Activated CD4-positive, alpha-beta T cell treated with anti-CD3 and anti-CD28 coated beads, Interleukin-2, amount 10 ng/mL, durations not matched to agents 7 days and 5 days (primary cell): ENCODE results near the gene IQSEC1. TPM values are rescaled to one million over a fixed set of nuclear protein-coding genes. Genes with fewer than 3 reads are reported as not detected.
A peak's percentile ranks its signal among the peaks of the same experiment; 100 is the strongest.

Experiments used
- CTCF ChIA-PET: fragments of 350-600 bp; sonication (Branson Sonifier 250); formaldehyde crosslinking; loops from one replicate; lab custom pipeline; 2021; ENCODE audit warnings: antibody characterized with exemption; lab: Charles Lee
- POLR2A ChIA-PET: fragments of 350-600 bp; sonication (Branson Sonifier 250); formaldehyde crosslinking; loops from one replicate; lab custom pipeline; 2021; ENCODE audit warnings: antibody characterized with exemption; lab: Charles Lee
- DNase-seq: peaks from one replicate; pipeline ENCODE4 v3.0.0-alpha.2; 2020
- H3K27ac Mint-ChIP-seq: one replicate; pipeline ENCODE4 v1.8.0; 2021; ENCODE audit warnings: mild to moderate bottlenecking, moderate library complexity, mixed read lengths
- H3K27me3 Mint-ChIP-seq: one replicate; pipeline ENCODE4 v1.8.0; 2021; ENCODE audit warnings: mixed read lengths
- H3K36me3 Mint-ChIP-seq: one replicate; pipeline ENCODE4 v1.8.0; 2021; ENCODE audit warnings: low read depth, mixed read lengths
- H3K4me1 Mint-ChIP-seq: one replicate; pipeline ENCODE4 v1.8.0; 2021; ENCODE audit warnings: mixed read lengths
- H3K4me3 Mint-ChIP-seq: one replicate; pipeline ENCODE4 v1.8.0; 2021; ENCODE audit warnings: mild to moderate bottlenecking, moderate library complexity, mixed read lengths
- H3K9me3 Mint-ChIP-seq: one replicate; pipeline ENCODE4 v1.8.0; 2021; ENCODE audit warnings: mixed read lengths
- total RNA-seq, 2 experiments: library from RNA; stranded (reverse); gene quantifications; one replicate each; pipeline ENCODE4 v1.2.3, GENCODE V29; 2021

Gene IQSEC1
- total RNA-seq, 2 experiments from 2014 or later = 58.2 to 70.4 TPM

DNA sequence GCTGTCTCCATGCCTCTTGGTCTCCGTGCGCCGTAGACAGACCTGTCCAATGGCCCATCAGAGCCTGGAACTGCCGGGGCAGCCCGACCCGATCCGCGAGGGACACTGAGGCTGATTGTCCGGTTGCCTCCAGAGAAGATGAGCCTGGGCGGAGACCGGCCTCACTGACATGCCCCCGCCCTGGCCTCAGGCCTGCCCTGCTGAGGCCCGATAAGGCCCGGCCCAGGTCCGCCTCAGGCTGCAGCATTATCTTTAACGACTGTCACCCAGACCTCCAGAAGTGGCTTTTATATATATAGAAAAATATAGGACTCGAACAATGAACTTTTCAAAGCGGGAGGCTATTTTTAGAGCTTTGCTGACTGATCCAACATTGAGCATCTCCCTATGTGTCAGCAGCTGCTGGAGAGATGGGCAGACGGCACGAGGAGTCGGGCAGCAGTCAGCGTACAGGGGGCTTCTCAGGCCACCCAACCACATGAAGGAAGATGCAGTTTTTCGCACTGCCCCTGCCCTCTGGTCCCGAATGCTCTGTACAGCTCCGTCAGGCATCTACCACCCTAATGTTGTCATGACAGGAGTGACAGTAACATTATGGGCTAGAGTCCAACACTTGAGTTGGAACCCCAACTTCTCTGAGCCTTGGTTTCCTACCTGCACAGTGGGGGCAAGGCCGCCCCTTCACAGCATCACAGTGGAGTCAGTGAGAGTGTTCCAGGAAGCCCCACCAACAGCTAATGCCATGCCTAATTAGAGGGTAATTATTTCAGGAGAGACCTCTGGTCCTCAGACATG, 119.8 kb downstream of the IQSEC1 start:
- no peak overlapping the region for H3K27ac Mint-ChIP-seq
- ChIA-PET POLR2A (no interaction called here), CTCF (interaction anchor here (1.4 kb wide), 1 partner anchor 11 kb away, joined by 3 read pairs; no protein-coding TSS in a partner anchor)
- no peaks in the 10 kb centered on the region for H3K9me3 Mint-ChIP-seq
- no peaks in the 10 kb centered on the region for H3K27me3 Mint-ChIP-seq
- H3K4me1 Mint-ChIP-seq = peaks cover 44% of the 10 kb centered on the region
- no peak overlapping the region for H3K4me3 Mint-ChIP-seq
- DNase-seq = no peak
- H3K36me3 Mint-ChIP-seq = peaks cover 2% of the 10 kb centered on the region

DNA sequence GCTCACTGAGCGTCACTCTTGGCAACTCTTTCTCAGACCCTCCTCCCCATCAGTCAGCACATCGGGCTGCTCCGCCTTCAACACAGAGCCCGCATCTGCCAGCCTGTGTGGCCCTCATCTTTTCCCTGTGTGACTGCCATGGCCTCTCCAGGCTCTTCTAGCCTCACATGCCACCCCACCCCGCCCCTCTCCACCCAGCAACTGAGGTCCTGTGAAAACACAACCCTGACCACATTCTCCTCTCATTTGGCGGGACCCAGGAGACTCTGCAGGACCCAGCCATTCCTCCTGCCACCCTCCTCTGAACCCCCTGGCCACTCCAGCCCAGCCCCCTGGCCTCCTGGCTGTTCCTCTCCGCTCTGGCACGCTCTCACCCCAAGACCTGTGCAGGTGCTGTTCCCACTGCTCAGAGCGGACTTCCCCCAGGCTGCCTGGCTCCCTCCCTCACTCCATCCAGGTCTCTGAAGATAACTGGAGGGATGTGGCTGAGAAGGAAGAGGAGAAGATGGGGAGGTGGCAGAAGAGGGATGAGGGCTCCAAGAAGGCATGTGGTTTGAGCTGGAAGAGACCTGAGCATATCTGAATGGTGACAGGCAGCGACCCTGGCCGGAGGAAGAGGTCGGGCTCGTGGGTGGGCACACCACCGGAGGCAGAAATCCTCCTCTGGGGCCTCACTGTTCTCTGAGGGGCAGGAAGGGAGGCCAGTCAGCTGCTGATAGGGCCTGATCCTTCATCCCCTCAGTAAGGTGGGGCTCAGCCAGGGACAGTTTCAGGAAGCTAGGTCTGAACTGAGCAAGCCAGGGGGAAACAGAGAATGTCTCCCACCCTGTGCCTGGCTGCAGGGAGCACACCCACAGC, 120.7 kb downstream of the IQSEC1 start:
- no peak for DNase-seq
- ChIA-PET CTCF (no interaction called here), POLR2A (no interaction called here)
- H3K9me3 Mint-ChIP-seq = no peaks in the 10 kb centered on the region
- H3K36me3 Mint-ChIP-seq = peaks cover 2% of the 10 kb centered on the region
- H3K27me3 Mint-ChIP-seq = no peaks in the 10 kb centered on the region
- peak overlapping the region; percentile 54 for H3K27ac Mint-ChIP-seq
- peaks cover 48% of the 10 kb centered on the region for H3K4me1 Mint-ChIP-seq
- H3K4me3 Mint-ChIP-seq = no peak overlapping the region

DNA sequence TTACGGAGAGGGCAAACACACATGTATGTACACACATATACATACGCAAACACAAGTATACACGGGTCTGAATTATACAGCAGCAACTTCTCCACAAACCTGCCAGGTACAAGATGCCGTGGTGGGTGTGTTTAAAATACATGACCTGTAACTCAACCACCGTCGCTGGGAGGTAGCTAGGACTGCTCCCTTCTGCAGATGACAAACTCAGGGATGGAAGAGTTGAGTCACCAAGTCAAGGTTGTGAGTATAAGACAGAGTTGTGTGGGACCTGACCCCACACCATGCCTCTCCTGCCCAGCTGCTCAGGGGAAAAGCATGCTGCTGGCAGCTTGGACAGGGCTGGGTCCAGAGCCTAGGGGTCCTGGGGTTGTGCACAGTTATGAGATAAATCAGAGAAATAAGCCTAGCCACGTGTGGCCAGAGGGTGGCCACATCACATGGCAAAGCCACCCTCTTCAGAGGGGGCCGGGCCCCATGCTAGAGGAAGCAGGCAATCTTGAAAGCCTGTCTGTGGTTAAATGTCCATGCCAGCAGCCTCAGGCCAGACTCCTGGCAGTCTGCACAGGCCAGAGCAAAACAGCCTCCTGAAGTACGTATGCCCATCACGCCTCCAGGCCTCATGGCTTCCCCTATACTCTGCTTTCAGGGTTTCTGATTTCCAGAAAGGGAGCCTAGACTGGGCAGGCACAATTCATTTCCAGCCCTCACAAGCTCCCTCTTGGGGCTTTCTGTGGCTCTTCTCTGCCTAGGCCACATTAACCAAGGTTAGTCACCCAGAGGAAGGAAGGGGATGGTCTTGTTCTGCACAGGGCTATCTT, 124.1 kb downstream of the IQSEC1 start:
- Mint-ChIP-seq H3K36me3 (no peaks in the 10 kb centered on the region), H3K27ac (peak overlapping the region; percentile 60), H3K4me3 (no peak overlapping the region), H3K4me1 (peaks cover 38% of the 10 kb centered on the region), H3K9me3 (no peaks in the 10 kb centered on the region), H3K27me3 (no peaks in the 10 kb centered on the region)
- ChIA-PET CTCF (interaction anchor here (0.6 to 2.8 kb wide), 9 partner anchors 9 to 150 kb away, joined by 3 to 10 read pairs (median 3); no protein-coding TSS in a partner anchor), POLR2A (interaction anchor here (0.6 kb wide), 1 partner anchor 1351 kb away, joined by 3 read pairs; no protein-coding TSS in a partner anchor)
- DNase-seq = peak; percentile 38

DNA sequence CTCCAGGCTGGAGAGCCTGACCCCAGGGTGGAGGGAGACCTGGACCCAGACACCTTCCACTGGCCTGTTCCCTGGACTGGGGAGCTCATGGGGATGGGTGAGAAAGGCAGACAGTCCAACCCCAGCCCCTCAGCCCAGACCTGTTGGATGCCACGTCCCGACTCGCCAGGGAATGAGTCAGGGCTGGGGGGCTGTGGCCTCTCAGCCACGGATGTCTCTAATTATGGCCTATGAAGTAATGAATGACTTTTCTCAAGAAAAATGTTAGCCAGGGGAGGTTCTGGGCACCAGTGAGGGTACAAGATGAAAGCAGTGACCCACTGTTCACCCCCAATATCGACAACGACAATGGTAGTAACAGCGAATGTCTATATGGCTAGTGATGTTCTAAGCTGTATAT, 124.9 kb downstream of the IQSEC1 start:
- CTCF ChIA-PET = interaction anchor here (0.8 to 2.0 kb wide), 3 partner anchors 13 to 57 kb away, joined by 3 to 10 read pairs (median 3); no protein-coding TSS in a partner anchor
- Mint-ChIP-seq H3K4me3 (no peak overlapping the region), H3K9me3 (no peaks in the 10 kb centered on the region), H3K4me1 (peaks cover 38% of the 10 kb centered on the region), H3K27me3 (no peaks in the 10 kb centered on the region), H3K36me3 (no peaks in the 10 kb centered on the region), H3K27ac (no peak overlapping the region)
- DNase-seq = no peak
- POLR2A ChIA-PET = no interaction called here

DNA sequence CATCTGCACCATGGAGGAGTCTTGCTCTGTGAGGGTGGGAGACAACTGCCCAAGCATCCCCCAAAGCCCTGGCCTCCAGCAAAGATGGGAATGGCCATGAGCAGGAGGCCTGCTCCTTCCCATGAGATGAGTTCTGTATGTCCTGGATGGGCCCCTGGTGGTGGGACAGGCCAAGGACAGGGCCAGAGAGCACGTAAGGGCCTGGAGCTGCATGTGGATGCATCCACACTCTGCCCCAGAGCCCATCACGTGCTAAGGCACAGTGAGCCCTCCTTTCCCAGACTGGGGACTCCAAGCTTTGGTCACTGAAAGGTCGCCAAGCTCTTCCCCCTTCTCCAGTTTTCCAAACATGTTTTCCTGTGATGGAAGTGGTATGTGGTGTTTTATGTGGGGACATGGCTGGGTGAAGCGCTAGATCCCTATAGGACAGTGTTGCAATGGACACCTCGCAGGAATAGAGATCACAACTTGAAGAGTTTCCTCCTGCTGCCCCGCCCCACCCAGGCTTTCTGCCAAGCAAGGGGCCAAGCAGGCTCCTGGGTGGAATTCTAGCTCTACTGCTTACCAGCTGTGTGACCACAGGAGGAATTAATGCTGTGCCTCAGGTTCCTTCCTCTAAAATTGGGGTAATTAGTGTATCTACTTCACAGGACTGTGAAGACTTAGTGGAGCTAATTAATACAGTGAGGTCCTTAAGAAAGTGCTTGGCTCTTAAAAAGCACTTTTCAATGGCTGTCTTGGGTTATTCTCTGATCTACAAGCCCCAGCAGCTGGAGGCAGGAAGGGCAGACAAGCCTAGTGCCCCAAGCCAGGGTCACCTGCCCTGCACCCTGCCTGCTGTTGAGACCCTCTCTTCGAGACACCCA, 125.5 kb downstream of the IQSEC1 start:
- DNase-seq = no peak
- no peaks in the 10 kb centered on the region for H3K9me3 Mint-ChIP-seq
- POLR2A ChIA-PET = no interaction called here
- H3K27me3 Mint-ChIP-seq = no peaks in the 10 kb centered on the region
- CTCF ChIA-PET = interaction anchor here (1.0 to 1.8 kb wide), 3 partner anchors 13 to 36 kb away, joined by 3 to 7 read pairs (median 3); no protein-coding TSS in a partner anchor
- no peak overlapping the region for H3K27ac Mint-ChIP-seq
- H3K4me1 Mint-ChIP-seq = peaks cover 38% of the 10 kb centered on the region
- no peak overlapping the region for H3K4me3 Mint-ChIP-seq
- no peaks in the 10 kb centered on the region for H3K36me3 Mint-ChIP-seq

DNA sequence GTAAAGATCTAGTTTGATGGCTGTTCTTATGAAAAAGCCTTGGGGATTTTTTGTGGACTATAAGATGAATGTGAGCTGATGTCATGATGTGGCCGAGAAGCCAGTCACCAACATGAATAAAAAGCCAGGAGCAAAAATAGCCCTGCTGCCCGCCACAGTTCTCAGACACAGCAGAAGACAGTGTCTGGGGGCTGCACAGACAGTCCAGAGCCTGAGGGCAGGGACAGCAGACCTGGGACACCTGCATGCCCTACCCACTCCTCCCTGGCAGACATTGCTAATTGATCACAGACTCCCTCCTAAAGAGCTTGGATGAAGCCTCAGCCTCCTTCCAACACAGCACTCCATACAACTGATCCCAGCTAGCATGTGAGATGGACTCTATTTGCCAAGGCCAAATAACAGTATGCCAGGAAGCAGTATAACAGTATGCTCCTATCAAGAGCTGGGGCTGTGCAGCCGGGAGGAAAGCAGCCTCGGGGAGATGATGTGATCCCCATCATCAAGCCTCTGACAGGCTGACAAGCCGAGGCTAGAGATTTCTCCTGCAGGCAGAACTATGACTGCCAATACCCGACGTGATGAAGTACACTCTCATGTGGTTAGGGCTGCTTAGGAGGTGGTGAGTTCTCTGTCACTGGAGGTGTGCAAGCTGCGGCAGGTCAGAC, 126.4 kb downstream of the IQSEC1 start:
- no peak for DNase-seq
- no peak overlapping the region for H3K27ac Mint-ChIP-seq
- no peaks in the 10 kb centered on the region for H3K9me3 Mint-ChIP-seq
- peaks cover 38% of the 10 kb centered on the region for H3K4me1 Mint-ChIP-seq
- POLR2A ChIA-PET = no interaction called here
- no peak overlapping the region for H3K4me3 Mint-ChIP-seq
- no peaks in the 10 kb centered on the region for H3K36me3 Mint-ChIP-seq
- CTCF ChIA-PET = interaction anchor here (1.0 to 1.8 kb wide), 3 partner anchors 14 to 37 kb away, joined by 3 to 7 read pairs (median 3); no protein-coding TSS in a partner anchor
- H3K27me3 Mint-ChIP-seq = no peaks in the 10 kb centered on the region

DNA sequence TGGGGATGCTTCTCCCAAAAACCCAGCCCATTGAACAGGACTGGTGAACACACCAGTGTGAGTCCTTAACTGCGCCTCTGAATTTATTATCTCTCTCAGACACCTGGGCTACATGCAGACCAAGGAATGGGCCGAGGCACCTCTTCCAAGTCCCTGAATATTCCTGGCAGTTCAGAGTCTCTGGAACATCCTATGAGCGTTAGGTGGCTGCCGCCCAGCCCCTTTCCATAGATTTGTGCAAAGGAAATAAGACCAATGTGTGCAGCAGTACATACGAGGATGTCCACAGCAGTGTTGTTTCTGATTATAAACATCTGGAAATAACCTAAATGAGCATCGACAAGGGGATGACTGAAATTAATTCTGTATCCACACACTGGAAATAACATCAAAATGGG, 127.0 kb downstream of the IQSEC1 start:
- peaks cover under 1% of the 10 kb centered on the region for H3K36me3 Mint-ChIP-seq

DNA sequence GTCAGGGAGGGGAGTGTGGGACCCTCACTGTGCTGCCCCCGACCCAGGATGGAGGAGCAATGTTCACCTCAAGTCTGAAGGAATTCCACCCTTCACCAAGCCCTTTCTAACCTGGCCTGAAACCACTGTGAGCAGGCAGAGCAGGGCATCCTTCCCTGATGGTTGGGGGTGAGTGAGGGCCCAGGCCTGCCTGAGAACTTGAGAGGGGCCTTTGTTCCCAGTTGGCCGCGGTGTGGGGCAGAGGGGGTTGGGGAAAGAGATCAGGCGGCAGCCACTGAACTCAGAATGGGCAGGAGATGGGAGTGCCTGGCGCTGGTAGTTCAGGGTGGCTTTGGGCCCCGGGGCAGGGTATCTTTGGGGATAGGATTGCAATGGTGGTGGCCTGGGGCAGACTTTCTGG, 128.4 kb downstream of the IQSEC1 start:
- peaks cover 9% of the 10 kb centered on the region for H3K36me3 Mint-ChIP-seq
- no peak for DNase-seq

More for the DNA sequence above, 127.0 kb downstream of the IQSEC1 start:
- DNase-seq = no peak
- Mint-ChIP-seq H3K27ac (no peak overlapping the region), H3K4me1 (peaks cover 35% of the 10 kb centered on the region), H3K9me3 (no peaks in the 10 kb centered on the region), H3K4me3 (no peak overlapping the region), H3K27me3 (no peaks in the 10 kb centered on the region)
- POLR2A ChIA-PET = no interaction called here
- CTCF ChIA-PET = interaction anchor here (1.8 kb wide), 1 partner anchor 38 kb away, joined by 7 read pairs; no protein-coding TSS in a partner anchor

DNA sequence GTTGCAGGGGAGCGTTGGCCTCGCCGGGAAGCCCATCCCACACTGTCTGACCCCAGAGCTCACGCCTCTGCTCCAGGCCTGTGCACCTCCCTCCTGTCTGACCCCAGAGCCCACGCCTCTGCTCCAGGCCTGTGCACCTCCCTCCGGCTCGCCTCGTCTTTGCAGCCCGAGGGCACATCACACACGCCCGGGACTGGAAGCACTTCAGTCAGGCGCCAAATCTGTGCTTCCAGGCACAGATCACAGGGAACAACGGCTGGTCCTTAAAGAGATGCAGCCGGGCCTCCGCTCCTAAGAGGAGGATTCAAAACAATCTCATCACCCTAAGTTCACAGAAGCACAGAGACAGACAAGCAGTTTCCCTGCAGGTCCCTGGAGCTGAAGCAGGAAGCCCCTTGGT, 128.8 kb downstream of the IQSEC1 start:
- peaks cover 12% of the 10 kb centered on the region for H3K36me3 Mint-ChIP-seq
- DNase-seq = no peak
- H3K9me3 Mint-ChIP-seq = no peaks in the 10 kb centered on the region
- H3K4me1 Mint-ChIP-seq = peaks cover 25% of the 10 kb centered on the region
- CTCF ChIA-PET = interaction anchor here (1.3 kb wide), 1 partner anchor 9 kb away, joined by 3 read pairs; no protein-coding TSS in a partner anchor
- no peak overlapping the region for H3K4me3 Mint-ChIP-seq
- POLR2A ChIA-PET = no interaction called here
- no peak overlapping the region for H3K27ac Mint-ChIP-seq
- H3K27me3 Mint-ChIP-seq = no peaks in the 10 kb centered on the region

More for the DNA sequence above, 128.4 kb downstream of the IQSEC1 start:
- no peak overlapping the region for H3K4me3 Mint-ChIP-seq
- H3K27ac Mint-ChIP-seq = no peak overlapping the region
- peaks cover 30% of the 10 kb centered on the region for H3K4me1 Mint-ChIP-seq
- ChIA-PET CTCF (interaction anchor here (0.6 to 1.3 kb wide), 2 partner anchors 9 to 122 kb away, joined by 3 read pairs; no protein-coding TSS in a partner anchor), POLR2A (no interaction called here)
- no peaks in the 10 kb centered on the region for H3K9me3 Mint-ChIP-seq
- H3K27me3 Mint-ChIP-seq = no peaks in the 10 kb centered on the region

DNA sequence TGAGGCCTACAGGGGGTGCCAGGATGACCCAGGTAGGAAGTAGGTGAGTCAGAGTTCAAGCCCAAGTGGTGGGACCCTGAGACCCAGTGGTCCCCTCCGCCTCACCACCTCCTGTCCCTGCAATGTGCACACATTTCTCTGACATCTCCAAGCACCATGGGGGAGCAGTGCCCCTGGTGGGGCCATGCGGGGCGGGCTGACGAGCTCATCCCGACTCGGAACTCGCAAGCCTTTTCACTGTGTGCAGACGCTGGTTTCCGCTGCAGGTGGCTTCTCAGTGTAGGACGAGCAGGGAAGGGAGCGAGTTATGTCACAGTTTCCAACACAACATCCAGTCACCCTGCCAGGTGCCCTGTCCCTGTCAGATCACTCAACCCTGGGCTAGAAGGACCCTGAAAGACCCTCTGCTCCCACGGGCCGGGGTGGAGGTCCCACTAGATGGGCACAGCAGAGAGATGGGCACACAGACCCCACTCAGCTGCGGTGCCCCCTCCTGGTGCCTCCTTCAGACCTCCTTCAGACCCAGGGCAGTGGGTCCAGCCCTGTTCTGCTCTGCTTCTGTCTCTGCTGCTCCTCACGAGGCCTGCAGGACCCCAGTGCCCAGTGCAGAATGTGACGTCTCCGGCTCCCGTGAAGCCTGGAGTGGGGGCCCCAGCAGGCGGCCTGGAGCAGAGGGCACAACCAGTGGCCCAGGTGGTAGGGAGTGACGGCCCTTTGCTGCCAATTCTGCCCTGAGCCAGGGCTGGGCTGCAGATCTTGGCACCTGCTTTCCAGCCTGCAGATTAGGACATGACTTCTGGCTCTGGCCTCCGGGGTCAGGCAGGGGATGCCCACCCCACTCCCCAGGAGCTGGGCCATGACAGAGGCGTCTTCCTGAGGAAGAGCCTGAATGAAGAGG, 129.9 kb downstream of the IQSEC1 start:
- ChIA-PET POLR2A (no interaction called here), CTCF (interaction anchor here (1.3 kb wide), 1 partner anchor 8 kb away, joined by 3 read pairs; no protein-coding TSS in a partner anchor)
- Mint-ChIP-seq H3K4me1 (peaks cover 15% of the 10 kb centered on the region), H3K9me3 (no peaks in the 10 kb centered on the region), H3K27me3 (no peaks in the 10 kb centered on the region), H3K4me3 (no peak overlapping the region), H3K27ac (peak overlapping the region; percentile 19), H3K36me3 (peaks cover 12% of the 10 kb centered on the region)
- no peak for DNase-seq
